NCI-H2107 (cell line): Measurements from ENCODE around the gene COL5A1.
"Not testable (repeated sequence)": the region's sequence is repeated elsewhere in the genome, so short reads cannot be mapped to it uniquely, and the experiment has no call there.

Experiments used
- DNase-seq: peaks from one replicate; lab custom pipeline; 2025; lab: John Stamatoyannopoulos, UW

The COL5A1 gene

DNA sequence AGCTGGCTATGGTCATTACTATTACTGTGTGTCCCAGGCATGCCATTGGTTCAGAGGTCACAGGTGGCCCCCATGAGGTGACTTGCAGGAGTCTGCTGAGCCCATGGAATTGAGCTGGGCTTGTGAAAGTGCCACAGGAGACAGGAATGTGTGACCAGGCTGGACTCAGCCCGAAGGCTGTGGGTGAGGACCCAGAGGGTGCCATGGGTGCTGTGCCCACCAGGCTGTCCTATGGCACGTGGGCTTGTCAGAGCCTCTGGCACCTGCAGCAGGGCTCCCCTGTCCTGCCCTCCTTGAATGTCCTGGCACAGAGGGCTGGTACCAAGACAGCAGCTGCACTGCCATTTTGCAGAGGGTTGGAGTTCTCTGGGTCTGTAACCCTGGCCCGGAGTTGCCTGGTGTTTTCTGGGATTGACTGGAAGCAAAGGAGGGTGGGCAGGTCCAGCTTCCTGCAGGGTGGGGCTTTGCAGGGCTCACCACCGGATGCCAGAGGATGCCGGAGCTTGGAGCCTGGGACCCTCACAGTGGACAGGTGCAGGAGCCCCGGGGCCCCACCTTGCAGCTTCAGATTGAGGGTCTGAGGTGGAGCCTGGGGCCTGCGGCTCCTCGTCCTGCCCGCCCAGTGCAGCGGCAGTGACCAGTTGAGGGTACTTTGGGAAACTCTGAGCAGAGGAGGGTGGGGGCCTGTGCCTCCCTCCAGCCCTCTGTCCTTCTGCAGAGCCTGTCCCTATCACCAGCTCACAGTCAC is 14.2 kb downstream of the COL5A1 start:
- no peak for DNase-seq

DNA sequence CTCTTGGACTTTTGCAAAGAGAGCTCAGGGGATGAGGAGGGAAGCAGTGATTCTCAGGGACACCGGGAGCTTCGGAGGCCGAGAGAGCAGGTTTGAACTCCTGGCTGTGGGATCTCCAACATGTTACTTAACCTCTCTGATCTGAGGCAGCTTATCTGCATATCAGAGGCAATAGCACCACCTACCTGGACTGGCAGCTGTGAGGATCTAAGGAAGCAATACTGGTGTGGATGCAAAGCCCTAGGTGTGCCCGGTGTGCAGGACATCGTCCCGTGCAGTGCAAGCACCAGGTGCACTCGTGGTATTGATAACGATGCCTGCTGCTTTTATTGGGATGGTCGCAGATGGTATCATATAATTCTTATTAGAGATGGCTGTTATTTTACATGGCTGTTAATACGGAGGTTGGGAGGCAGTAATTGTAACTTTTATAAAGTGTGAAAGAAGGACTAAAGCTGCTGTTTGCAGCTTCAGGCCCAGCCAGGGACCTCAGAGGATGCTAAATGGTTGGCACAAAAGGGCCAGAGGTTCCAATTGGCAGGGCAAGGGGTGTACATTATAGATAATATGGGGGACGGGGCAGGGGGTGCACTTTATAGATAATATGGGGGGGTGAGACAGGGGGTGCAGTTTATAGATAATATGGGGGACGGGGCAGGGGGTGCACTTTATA is 14.9 kb downstream of the COL5A1 start:
- no peak for DNase-seq

DNA sequence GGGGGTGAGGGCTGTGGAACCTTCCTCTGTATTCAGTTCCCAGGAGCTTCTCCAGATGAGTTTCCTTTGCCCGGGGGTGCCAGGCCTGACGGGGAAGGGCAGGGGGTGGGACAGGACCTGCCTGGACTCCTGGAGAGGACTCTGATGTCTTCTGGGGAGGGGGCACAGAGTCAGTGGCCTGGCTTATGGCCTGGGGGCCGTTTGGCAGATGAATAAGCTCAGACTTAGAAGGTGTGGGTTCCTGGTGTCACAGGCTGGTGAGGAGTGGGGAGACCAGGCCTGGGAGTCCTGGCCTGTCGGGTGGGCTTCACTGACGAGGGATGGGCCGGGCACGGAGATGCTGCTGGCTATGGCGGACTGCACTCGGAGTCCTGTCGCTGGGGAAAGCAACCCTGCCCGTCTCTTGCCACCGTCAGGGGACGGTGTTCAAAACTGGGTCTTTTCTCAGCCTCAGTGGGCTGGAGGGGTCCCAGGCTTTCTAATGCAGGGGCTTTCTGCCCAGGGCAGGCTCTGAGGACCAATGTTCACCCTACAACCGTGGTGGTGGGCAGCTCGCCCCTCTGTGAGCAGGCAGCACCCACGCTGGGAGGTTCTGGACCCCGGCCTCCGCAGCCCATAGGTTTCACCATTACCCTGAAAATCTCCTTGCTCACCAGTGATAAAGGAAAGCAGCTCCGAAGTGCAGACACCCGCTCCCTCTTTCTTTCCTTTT is 16.2 kb downstream of the COL5A1 start:
- no peak for DNase-seq

DNA sequence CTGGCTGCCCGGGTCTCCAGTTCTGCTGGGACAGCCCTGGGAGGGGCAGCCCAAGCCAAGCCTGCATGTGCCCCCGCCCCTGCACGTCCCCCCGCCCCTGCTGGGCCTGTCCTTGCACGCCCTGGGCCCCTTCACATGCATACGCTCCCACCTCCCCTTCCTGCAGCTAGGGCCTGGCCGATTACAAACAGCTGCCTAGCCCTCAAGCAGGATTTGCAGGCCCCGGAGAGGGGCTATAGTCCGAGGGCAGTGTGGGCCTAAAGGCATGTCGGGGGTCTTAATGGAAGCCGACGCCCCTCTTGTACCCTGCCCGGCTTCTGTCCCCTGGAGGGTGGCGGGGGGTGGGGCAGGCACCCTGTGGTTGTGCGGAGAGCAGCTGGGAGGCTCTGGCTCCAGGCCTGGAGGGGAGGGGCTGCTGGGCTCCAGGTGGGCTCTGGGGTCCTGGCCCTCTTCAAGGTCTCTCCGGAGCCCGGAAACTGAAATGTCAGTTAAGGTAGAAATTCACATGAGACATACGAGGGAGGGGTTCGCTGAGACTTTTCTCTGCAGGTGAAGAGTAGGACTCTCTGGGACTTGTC is 16.9 kb downstream of the COL5A1 start:
- no peak for DNase-seq

DNA sequence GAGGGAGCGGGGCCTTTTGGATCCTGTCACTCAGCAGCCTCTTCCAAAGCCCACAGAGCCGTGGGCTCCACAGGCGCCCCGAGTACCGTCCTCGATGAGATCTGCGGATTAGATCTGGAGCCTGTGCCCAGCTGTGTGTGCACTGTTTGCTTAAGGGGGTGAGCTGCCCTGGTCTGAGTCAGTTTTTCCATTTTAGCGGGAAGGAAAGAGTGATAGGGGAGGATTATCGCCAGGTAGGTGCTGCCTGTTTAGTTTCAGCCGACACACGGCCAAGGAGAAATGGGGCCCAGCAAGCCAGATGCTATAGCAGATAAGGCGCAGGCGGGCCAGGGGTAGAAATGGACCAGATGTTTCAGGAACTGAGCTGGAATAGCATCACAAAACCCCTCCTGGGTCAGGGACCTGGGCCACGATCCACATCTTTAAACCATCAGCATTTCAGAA is 18.1 kb downstream of the COL5A1 start:
- no peak for DNase-seq

DNA sequence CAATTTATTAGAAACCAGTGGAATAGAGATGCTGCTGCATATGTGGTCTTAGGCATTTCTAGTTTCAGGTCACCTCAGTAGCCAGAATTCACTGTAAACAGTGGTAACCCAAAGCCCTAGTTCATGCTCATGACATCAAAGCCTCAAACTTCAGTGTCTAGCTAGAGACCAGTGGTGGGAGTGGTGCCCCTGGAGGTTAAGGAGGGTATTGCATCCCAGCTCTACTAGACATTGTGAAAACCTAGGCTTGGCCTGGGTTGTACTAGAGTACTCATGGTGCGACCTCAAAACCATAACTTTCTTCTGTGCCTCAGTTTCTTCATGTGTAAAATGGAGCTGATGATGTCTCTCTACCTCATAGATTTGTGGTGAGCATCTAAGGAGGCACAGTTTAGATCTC is 18.8 kb downstream of the COL5A1 start:
- no peak for DNase-seq

DNA sequence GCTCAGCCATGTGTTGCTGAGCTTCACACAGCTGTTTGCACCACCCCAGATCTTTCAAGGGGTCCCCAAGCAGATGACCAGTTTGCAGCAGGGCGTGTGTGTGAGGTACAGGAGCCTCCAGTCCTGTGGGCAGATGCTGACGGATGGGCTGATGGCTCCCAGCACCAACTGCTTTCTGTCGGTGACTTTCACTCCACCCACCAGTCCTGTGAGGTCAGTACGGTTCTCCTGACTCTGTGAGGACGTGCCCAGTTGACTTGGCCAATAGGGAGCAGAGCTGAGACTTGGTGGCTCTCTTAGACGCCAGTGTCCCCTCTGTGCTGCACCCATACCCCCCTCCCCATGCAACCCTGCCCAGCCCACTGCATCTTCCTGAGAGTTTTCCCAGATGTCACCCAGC is 19.7 kb downstream of the COL5A1 start:
- no peak for DNase-seq

DNA sequence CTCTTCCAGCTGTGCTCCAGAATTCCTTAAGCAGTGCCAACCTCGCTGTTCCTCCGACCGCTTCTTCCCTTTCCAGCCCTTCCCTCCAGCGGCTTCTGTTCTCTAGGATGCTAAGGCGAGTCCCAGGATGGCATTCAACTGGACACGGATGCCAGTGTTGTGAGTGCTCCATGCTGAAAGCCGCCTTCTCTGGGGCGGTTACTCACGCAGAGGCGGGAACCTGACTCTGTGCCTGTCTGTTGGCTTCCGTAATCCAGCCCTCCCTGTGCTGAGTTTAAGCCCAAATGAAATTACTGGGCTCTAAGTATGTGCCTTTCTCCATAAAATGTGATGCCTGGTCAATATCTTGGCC is 20.2 kb downstream of the COL5A1 start:
- DNase-seq = no peak

DNA sequence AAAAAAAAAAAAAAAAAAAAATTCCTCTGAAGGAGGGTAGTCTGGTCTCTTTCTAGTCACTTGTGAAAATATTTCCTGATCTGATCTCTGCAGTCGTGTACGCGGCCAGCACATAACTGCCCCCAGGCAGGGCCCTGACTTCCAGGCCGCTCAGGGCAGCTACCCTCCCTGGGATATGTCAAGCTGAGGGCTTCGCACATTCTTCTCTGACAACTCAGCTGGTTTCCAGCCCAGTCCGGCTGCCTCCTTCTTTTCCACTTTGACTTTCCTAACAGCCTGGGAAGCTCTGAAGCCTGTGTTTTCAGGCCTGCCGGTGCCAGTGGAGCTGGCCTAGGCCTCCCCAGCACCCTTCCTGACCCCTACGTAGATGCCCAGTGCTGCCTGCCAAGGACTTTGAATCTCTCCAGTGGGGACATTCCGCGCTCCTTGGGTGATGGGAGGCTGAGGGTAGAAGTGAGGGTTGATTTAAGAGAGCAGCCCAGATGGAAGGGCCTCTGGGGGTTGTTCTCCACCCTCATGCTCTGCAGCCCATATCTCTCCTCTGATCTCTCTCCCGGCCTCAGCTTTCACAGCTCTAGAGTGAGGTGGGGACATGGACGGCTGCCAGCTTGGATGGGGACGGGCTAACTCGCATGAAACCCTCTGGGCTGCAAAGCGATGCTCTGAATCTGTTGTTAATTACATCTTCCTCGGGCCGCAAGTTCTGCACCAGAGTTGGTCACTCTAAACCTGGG is 20.7 kb downstream of the COL5A1 start:
- no peak for DNase-seq

DNA sequence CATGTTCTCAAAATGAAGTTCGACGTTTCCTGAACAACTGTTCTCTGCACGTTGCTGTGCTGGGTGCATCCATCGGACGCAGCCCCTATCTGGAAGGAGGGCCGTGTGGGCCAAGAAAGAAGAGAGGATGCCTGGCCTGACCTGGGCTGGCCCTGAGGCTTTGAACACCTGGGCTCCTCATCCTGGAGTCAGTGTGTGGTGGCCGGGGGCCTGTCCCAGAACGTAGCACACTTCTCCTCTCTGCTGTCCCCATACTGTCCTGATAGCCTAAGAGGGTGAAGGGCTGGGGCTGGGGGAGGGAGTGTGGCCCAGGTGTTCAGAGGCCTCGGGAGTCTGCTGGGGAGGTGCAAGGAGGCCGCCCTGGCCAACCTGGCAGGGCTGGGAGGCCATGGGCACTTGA is 21.5 kb downstream of the COL5A1 start:
- DNase-seq = no peak

DNA sequence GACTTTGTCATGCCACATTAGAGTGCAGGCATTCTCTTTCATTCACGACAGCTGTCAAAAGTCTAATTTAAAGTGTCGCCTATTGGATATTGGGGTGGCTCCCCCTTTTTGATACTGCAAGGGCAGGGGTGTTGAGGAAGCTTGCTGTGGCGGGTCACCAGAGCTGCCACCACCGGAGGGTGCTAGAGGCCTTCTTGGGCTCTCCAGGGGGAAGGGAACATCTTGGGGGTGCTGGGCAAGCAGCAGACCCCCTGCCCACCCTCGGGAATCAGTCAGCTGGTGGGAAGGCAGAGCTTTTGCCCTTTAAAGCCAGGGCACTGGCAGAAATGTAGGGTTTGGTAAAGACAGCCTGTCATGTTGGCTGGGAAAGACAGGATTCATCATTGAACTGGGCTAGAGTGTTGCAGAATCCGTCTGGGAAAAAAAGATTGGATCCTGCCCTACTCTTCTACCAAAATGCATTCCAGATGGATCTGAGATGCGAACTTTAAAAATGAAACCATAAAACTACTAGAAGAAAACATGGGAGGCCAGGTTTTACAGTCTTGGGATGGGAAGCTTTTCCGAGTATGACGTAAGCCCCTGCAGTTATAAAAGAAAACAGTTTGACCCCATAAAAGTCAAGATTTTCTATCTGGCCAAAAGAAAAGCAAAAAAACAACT is 22.3 kb downstream of the COL5A1 start:
- no peak for DNase-seq

DNA sequence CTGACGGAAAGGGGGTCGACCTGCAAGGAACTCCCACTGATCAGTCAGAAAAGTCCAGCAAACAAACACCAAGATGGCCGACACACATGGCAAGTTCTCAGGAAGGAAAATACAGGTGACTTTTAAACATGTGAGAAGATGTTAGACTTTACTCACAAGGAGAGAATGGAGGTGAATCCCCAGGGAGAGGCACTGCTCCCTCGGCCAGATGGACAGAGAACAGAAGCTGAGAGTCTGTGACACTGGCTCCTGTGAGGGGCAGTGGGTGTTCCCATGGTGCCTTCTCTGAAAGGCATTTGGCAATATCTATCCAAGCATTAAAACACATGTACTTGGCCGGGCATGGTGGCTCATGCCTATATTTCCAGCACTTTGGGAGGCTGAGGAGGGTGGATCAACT is 22.8 kb downstream of the COL5A1 start:
- no peak for DNase-seq

DNA sequence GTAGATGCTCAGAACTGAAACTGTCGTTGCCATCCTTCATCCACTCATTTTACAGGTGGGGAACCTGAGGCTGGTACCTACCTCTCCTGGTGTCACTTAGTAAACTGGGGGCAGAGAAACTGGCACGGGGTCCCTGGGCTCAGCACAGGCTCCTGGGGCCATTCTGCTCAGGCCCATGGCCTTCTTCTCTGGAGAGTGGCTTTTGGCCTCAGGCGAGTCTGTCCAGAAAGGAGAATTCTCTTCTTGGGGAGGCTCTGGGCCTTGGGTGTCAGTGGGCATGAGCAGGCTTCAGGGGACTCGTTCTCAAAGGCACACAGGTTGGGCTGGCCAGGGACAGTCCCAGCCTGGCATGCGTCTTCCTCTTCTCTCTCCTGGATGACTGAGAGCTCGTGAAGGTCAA is 24.6 kb downstream of the COL5A1 start:
- DNase-seq = no peak

DNA sequence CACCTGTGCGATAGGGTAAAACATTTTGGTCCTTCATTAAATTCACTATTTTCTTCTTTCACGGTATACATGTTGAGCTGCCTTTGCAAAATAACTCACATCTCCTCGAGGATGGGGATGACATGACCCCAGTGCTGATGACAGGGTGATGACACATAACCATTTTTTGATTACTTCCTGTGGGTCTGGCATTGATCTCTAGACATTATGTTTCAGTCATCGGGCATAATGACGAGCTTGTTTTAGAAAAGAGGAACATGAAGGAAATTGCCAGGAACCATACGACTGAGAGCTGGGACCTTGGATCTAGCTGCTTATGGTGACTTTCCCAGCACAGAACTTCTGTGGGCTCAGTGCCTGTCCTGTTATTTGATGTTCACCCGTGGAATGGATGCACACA is 25.2 kb downstream of the COL5A1 start:
- DNase-seq = no peak

DNA sequence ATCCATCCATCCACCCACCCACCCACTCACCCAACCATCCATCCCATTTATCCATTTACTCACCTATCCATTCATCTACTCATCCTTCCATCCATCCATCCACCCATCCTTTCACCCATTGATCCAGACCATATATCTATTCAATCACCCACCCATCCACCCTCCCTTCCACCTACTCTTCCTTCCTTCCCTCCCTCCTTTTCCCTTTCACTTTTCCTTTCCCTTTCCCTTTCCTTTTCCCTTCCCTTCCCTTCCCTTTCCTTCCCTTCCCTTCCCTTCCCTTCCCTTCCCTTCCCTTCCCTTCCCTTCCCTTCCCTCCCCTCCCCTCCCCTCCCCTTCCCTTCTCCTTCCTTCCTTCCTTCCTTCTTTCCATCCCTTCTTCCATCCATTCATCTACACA is 27.4 kb downstream of the COL5A1 start:
- DNase-seq = not testable (repeated sequence)

DNA sequence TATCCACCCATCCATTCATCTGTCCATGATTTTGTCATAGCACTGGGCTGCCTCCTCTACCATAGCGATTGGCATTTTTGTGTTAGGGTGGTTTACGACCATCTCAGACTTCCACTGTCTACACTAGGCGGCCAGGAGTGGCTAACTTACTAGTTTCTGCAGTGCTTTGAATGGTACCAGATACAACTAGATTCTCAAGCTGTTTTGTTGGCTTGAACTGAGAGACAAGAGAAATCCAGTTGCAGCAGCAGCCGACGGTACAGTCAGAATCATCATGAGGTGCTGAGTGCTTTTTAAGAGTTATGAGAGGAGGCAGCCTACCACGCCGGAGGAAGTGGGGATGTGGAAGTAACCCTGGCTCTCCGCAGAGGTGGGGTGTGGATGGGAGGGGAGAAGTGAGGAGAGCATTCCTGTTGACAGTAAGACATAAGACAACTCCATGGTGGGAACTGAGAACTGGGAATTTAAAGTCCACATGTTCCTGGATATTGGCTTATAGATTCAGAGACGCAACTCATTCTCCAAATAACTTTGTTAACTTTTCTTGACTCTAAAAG is 27.9 kb downstream of the COL5A1 start:
- no peak for DNase-seq

DNA sequence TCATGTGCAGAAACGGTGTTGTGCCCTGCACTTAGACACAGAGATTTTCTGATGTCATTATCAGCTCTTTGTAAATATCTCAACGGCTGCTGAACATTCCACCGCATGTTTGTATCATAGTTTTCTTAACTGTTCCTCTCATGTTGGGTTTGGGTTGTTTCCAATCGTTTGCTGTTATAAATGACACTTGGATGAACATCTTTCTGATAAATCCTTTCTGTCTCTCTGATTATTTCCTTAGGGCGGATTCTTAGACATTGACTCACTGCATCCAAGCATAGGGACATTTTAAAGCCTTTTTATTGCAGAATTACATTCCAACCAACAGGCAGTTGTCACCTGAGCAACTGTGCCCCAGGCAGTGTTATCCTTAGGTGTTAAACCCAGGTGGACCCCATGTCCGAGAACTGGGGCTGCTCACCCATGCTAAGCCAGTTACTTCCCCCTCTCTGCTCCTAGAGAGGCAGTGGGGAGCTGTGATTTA is 28.5 kb downstream of the COL5A1 start:
- DNase-seq = no peak

DNA sequence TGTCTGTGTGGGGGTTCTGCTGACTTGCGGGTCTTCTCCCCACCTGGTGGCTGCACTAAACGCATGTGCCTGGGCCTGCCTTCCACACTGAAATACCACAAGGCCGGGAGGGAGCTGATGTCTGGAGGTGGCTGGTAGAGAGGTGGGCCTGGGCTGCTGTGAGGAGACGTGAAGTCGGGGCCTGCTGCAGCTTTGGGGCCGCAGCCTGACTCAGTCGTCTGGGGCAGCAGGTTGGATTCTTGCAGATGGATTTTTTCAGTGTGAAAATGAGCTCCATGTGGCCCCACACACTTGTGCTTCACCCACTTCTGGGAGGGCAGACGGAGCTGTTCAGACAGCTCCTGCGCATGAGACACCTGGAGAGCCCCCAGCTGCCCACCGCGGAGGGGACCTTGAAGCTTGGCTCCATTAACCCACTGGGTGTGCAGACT is 29.3 kb downstream of the COL5A1 start:
- no peak for DNase-seq

DNA sequence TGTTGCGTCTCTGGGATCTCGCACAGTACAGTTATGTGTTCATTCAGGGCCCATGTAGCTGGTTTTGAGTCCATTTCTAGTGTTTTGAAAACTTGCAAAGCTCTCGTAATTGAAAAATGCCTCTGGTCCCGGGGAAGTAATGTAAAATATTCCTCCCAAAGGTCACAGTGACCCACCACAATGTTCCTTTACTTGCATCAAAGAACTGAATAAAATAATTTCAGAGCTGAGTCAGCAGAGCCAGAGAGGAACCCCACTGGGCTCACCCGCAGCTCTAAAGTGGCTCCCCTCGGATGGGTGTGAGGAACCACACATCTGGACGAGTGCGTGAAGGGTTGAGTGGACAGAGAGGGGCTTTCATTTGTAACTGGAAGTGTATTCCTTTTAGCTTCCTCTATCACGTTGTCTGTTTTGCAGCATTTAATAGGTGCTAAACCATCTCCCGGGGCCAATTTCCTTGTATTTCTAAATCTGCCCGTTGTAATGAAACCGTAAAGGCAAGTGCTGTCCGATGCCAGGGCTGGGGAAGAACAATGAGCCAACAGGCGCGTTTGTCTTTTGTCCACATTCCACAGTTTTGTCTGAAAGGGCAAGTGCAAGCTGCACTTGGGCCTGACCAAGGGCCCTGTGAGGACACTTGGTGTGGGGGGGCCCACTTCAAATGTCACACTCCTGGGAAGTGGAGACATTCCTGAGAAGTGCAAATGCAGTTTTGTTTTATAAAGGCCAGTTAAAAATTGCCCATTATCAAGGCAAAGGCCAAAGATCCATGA is 29.9 kb downstream of the COL5A1 start:
- DNase-seq = no peak

DNA sequence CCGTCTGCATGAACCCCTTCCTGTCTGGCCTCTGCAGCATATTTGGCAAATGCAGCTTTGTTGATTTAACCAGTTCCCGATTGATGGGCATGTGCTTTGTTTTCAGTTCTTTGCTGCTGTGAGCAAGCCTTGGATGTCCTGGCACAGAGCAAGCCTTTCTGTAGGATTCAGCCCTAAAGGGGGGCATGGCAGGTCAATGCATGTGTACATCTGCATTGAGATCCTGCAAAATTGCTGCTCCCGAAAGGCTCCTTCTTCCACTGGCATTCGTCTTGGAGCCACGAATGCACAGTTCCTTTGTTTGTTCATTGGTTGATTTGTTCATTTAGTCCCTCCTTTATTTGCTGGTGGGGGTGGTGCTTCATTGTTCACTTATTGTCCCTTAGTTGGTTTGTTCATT is 34.8 kb downstream of the COL5A1 start:
- no peak for DNase-seq
